T follicular helper cell (primary cell): Measurements from ENCODE around the gene GOLPH3.
"Not testable (repeated sequence)": the region's sequence is repeated elsewhere in the genome, so short reads cannot be mapped to it uniquely, and the experiment has no call there.

Experiments used
- DNase-seq: peaks from one replicate; pipeline ENCODE4 v3.0.0-alpha.2; 2020; ENCODE audit warnings: low read depth

GOLPH3 gene

DNA sequence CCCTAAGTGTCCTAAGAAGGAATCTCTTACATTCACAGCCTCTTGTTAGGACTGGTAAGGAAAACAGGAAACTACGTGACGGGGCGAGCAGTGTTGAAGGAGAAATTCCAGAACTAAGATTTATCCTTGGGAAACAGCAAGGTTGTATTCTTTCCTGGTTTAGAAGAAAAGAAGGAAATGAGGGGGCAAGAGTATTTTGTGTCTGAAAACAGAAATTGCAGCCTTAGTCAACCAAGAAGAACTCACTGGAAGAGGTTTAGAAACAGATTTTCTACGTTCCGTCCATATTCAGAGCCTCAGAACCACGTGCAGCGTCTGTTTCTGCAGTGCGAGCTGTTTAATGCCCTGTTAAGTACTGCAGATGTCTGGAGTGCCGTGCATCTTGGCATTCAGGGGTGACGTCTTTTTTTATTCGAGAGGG, 75.2 kb downstream of the GOLPH3 start:
- DNase-seq = no peak

DNA sequence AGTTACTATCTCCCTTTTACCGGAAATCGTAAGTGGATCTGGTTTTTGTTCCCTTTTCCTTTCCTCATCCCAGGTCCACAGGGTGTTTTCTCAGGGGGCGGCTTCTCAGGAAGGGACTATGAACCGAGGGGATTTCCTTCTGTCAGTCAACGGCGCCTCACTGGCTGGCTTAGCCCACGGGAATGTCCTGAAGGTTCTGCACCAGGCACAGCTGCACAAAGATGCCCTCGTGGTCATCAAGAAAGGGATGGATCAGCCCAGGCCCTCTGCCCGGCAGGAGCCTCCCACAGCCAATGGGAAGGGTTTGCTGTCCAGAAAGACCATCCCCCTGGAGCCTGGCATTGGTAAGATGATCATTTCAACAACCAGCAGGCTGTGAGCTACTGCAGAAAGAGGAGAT, 75.8 kb downstream of the GOLPH3 start:
- DNase-seq = no peak

DNA sequence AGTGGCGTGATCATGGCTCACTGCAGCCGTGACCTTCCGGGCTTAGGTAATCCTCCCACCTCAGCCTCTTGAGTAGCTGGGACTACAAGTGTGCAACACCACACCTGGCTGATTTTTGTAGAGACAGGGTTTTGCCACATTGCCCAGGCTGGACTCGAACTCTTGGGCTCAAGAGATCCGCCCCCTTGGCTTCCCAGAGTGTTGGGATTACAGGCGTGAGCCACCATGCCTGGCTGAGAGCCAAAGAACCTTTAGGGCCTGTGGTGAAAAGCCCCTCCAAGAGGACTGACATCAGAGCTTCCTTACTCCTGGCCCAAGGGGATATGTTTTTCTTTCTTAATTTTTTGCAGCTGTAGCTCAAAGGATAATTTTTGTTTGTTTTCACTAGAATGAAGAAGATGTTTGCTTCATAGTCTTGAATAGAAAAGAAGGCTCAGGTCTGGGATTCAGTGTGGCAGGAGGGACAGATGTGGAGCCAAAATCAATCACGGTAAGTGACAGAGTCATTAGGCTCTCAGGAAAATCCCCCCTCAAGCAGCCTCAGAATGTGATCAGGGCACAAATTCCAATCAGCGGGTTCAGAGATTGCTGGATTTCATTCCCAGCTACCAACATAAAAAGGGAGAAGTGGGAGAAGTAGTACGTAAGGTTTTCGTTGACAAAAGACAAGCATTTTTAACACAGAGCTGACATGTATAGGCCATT, 77.1 kb downstream of the GOLPH3 start:
- DNase-seq = no peak

DNA sequence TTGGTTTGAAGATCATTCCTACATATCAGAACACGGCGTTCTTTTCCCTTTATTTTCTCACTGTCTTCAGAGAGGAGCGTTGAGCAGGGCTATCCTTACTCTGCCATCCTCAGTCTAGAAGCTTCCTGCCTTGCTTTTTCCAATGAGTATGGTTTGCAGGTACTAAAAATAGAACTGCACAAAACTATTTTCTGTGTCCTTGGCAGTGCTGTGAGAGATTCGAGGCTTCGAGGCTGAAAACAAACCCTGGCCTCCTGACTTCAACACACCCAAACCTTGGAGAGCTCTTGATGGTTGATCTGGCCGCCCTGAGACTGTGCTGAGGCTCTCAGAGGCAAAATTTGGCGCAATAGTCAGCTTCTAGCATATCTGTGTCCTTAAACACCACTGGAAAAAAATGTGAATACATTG, 78.9 kb downstream of the GOLPH3 start:
- no peak for DNase-seq

DNA sequence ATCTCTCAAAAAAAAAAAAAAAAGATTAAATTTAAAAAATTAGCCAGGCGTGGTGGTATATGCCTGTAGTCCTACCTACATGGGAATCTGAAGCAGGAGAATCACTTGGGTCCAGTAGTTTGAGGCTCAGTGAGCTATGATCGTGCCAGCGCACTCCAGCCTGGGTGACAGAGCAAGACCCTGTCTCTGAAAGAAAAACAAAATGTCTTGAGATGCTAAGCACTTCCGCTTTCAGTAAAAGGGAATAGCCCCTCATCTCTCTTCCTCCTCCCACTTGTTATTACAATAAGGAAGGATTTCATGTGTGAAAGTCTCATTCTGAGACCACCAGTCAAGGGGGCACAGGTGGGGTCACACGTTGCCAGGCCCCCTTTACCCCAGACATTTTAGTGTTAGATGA, 79.4 kb downstream of the GOLPH3 start:
- DNase-seq = no peak

DNA sequence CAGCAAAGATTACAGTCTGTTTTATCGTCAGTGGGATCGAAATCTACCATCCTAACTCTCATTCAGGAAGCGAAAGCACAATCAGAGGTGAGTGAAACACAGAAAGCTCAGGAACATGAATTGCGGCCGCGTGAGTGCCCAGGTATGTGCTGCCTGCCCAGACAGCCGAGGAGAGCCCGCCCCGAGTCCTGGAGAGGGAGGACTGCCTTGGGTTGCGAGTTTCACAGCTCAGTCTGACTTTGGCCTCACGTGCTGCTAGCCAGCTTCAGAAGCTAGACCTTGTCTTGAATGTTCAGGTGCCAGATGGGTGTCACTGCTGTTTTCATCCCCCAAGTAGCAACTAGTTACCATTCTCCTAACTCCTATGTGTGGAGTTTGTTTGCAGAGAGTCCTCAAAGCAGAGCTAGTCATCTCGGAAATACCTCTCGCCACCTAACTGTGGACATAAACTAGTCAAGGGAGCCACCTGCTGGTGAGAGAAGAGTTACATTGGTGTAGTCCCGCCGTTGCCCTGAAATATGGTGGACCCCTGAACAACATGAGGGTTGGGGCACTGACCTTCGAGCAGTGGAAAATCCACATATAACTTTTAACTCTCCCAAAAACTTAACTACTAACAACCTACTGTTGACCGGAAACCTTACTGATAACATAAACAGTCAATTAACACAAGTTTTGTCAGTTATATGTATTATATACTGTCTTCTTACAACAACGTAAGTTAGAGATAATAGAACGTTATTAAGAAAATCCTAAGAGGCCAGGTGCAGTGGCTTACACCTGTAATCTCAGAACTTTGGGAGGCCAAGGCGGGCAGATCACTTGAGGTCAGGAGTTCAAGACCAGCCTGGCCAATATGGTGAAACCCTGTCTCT, 80.9 kb downstream of the GOLPH3 start:
- peak; percentile 50 for DNase-seq

DNA sequence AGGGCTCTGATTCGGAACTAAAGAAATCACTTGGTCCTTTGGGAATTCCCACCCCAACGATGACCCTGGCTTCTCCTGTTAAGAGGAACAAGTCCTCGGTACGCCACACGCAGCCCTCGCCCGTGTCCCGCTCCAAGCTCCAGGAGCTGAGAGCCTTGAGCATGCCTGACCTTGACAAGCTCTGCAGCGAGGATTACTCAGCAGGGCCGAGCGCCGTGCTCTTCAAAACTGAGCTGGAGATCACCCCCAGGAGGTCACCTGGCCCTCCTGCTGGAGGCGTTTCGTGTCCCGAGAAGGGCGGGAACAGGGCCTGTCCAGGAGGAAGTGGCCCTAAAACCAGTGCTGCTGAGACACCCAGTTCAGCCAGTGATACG, 83.4 kb downstream of the GOLPH3 start:
- no peak for DNase-seq

DNA sequence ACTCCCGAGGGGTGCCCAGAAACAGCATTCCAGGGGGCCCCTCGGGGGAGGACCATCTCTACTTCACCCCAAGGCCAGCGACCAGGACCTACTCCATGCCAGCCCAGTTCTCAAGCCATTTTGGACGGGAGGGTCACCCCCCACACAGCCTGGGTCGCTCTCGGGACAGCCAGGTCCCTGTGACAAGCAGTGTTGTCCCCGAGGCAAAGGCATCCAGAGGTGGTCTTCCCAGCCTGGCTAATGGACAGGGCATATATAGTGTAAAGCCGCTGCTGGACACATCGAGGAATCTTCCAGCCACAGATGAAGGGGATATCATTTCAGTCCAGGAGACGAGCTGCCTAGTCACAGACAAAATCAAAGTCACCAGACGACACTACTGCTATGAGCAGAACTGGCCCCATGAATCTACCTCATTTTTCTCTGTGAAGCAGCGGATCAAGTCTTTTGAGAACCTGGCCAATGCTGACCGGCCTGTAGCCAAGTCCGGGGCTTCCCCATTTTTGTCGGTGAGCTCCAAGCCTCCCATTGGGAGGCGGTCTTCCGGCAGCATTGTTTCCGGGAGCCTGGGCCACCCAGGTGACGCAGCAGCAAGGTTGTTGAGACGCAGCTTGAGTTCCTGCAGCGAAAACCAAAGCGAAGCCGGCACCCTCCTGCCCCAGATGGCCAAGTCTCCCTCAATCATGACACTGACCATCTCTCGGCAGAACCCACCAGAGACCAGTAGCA, 83.9 kb downstream of the GOLPH3 start:
- no peak for DNase-seq

DNA sequence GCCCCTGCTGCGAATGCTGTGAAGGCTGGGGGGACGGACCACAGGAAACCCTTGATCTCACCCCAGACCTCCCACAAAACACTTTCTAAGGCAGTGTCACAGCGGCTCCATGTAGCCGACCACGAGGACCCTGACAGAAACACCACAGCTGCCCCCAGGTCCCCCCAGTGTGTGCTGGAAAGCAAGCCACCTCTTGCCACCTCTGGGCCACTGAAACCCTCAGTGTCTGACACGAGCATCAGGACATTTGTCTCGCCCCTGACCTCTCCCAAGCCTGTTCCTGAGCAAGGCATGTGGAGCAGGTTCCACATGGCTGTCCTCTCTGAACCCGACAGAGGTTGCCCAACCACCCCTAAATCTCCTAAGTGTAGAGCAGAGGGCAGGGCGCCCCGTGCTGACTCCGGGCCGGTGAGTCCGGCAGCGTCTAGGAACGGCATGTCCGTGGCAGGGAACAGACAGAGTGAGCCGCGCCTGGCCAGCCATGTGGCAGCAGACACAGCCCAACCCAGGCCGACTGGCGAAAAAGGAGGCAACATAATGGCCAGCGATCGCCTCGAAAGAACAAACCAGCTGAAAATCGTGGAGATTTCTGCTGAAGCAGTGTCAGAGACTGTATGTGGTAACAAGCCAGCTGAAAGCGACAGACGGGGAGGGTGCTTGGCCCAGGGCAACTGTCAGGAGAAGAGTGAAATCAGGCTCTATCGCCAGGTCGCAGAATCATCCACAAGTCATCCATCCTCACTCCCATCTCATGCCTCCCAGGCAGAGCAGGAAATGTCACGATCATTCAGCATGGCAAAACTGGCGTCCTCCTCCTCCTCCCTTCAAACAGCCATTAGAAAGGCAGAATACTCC, 84.7 kb downstream of the GOLPH3 start:
- no peak for DNase-seq

DNA sequence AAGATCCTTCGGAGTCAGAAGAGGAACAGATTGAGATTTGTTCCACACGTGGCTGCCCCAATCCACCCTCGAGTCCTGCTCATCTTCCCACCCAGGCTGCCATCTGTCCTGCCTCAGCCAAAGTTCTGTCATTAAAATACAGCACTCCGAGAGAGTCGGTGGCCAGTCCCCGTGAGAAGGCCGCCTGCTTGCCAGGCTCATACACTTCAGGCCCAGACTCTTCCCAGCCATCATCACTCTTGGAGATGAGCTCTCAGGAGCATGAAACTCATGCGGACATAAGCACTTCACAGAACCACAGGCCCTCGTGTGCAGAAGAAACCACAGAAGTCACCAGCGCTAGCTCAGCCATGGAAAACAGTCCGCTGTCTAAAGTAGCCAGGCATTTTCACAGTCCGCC, 85.9 kb downstream of the GOLPH3 start:
- DNase-seq = no peak

DNA sequence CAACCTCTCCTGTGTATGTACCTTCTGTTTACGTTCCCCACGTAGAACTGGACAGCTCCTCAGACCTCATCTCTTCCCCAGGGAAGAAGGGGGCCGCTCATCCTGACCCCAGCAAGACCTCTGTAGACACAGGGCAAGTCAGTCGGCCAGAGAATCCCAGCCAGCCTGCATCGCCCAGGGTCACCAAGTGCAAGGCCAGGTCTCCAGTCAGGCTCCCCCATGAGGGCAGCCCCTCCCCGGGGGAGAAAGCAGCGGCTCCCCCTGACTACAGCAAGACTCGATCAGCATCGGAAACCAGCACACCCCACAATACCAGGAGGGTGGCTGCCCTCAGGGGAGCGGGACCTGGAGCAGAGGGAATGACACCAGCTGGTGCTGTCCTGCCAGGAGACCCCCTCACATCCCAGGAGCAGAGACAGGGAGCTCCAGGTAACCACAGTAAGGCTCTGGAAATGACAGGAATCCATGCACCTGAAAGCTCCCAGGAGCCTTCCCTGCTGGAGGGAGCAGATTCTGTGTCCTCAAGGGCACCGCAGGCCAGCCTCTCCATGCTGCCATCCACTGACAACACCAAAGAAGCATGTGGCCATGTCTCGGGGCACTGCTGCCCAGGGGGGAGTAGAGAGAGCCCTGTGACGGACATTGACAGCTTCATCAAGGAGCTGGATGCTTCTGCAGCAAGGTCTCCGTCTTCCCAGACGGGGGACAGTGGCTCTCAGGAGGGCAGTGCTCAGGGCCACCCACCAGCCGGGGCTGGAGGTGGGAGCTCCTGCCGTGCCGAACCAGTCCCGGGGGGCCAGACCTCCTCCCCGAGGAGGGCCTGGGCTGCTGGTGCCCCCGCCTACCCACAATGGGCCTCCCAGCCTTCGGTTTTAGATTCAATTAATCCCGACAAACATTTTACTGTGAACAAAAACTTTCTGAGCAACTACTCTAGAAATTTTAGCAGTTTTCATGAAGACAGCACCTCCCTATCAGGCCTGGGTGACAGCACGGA, 86.7 kb downstream of the GOLPH3 start:
- no peak for DNase-seq

DNA sequence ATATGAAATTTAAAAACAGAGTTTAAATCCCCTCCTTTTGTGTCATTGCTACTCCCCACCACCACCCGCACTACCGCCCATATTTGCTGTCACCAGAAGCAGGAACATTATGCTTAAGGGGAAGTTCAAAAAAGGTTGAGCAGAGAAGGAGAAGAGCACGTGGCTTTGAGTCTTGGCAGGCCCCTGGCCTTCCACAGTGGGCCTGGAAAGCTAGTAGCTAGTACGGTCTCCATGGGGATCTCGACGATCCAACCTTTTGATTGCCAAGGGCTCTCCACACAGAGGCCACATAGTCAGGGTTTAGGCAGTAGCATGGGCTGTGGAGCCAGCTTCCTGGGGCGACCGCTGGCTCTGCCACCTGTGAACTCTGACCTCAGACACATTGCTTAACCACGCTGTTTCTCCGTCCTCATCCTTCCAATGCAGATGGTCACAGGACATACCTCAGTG, 90.1 kb downstream of the GOLPH3 start:
- no peak for DNase-seq

DNA sequence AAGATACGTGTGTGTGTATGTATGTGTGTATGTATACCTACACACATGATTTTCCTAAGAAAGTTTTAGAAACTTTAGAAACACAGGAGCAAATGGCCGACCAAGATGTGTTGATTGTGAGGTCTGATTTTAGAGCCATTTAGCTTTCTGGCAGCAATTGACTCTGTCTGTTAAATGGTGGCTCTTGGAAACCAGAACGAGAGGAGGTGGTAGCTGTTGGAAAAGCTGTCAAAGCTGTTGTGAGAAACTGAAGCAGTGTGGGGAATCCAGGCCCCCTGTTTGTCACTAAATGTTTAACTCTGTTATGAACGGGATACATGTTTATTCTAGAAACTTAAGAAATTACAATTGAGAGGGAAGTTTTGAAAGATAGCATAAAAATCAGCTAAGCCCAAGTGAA, 91.4 kb downstream of the GOLPH3 start:
- no peak for DNase-seq

DNA sequence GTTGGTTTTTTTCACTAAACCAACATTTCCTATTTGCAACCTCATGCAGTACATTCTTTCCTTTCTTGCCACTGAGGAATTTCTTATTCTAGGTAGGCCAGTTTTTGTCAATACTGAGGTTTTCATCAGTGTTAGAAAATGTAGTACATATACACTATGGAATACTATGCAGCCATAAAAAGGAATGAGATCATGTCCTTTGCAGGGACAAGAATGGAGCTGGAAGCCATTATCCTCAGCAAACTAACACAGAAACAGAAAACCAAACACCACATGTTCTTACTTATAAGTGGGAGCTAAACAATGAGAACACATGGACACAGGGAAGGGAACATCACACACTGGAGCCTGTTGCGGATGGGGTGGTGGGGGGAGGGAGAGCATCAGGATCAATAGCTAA, 93.6 kb downstream of the GOLPH3 start:
- DNase-seq = not testable (repeated sequence)

DNA sequence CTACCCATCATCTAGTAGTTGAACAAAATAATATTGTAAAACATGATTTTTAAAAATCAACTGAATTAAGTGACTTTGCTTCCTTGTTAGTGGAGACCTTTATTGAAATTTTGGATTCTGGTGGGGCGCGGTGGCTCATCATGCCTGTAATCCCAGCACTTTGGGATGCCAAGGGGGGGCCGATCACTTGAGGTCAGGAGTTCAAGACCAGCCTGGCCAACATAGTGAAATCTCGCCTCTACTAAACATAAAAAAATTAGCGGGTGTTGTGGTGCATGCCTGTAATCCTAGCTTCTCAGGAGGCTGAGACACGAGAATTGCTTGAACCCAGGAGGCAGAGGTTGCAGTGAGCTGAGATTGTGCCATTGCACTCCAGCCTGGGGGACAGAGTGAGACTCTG, 95.3 kb downstream of the GOLPH3 start:
- not testable (repeated sequence) for DNase-seq

DNA sequence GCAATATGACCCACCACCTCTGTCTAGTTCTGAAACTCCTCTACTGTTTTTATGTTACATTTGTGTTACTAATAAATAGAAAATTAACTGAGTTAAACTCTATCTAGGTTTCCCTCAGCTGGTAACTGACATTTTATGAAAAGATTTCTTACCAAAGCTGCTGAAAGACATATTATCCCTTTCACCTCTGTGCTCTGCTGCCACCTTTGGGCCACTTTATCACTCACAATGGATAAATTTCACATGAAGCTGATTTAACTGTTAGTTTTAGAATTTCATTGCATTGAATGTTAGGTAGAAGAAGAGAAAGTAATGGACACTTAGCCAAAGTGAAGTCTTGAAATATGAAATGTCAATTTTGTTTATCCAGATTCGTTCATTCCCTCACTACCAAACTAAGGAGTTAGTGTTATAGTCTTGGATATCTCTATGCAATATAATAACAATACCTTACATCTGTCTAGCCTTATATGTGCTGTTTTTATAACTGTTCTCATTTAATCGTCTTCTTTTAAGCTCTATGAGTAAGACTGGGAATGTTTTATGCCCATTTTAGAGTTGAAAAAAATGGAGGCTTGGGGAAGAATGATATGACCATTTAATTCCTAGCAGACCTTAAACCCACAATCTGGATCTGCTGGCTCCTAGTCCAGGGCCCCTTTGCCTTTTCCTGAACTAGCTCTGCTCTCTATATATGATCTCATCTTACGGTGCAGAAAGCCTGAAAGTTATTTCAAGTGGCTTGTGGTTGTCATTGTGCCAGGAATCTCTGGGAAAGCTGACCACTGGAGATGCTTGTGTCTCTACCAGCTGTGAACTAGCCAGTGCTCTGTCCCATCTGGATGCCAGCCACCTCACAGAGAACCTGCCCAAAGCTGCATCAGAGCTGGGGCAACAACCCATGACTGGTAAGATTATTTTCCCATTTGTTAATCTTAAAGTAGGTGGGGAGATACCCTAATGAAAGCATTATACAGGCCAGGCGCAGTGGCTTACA, 97.1 kb downstream of the GOLPH3 start:
- DNase-seq = no peak
